B cell (primary cell): Measurements from ENCODE around the gene RSPRY1. TPM values are rescaled to one million over a fixed set of nuclear protein-coding genes. Genes with fewer than 3 reads are reported as not detected.

ENCODE experiments used
- ATAC-seq: fragments of 200-7000 bp; cut with Tn5 transposase; one replicate; pipeline ENCODE4 v1.10.0; 2021; ENCODE audit warnings: low read depth, mild to moderate bottlenecking, moderate number of reproducible peaks, moderate library complexity
- CTCF ChIA-PET: fragments of 350-600 bp; sonication (Branson Sonifier 250); formaldehyde crosslinking; loops from one replicate; lab custom pipeline; 2021; ENCODE audit warnings: antibody characterized with exemption, inconsistent platforms; lab: Charles Lee
- POLR2A ChIA-PET: fragments of 350-600 bp; sonication (Branson Sonifier 250); formaldehyde crosslinking; loops from one replicate; lab custom pipeline; 2021; ENCODE audit warnings: antibody characterized with exemption; lab: Charles Lee
- DNase-seq: peaks from one replicate; pipeline ENCODE4 v3.0.0; 2013
- H2AFZ ChIP-seq: 2 replicates; pipeline ENCODE4 v1.6.1; 2012; ENCODE audit warnings: mild to moderate bottlenecking, low read depth, low read length; ENCODE audit not compliant: insufficient read depth, poor library complexity, severe bottlenecking
- H3K27ac ChIP-seq, 2 donors: 1 replicate in 1 of 2; 2 replicates in 1 of 2; pipeline ENCODE4 v1.5.1; 2012 to 2013; ENCODE audit warnings: low read length in 2 of 2, mild to moderate bottlenecking in 2 of 2, moderate library complexity in 1 of 2
- H3K27me3 ChIP-seq, 4 experiments: fragments of 200-600 bp in 1 of 4; sonication (generic) in 1 of 4; replicated peaks in 1 of 4; 1 replicate in 2 of 4; 2 replicates in 2 of 4; pipeline versions ENCODE4 v1.6.1 to v1.7.0; 2013 to 2016; ENCODE audit warnings: low read length in 3 of 4, mild to moderate bottlenecking in 2 of 4, mixed read lengths in 1 of 4, moderate library complexity in 1 of 4; ENCODE audit not compliant: insufficient read depth in 4 of 4, control insufficient read depth in 3 of 4; ENCODE audit errors: control extremely low read depth in 1 of 4
- H3K36me3 ChIP-seq, 2 experiments: replicated peaks in 1 of 2; 1 replicate in 1 of 2; 2 replicates in 1 of 2; pipeline versions ENCODE4 v1.6.1 to v1.7.1; 2013; ENCODE audit warnings: low read length in 1 of 2; ENCODE audit not compliant: insufficient read depth in 2 of 2, control insufficient read depth in 1 of 2; ENCODE audit errors: control extremely low read depth in 1 of 2, extremely low read depth in 1 of 2
- H3K4me1 ChIP-seq, 2 donors: fragments of 200-600 bp in 1 of 2; sonication (generic) in 1 of 2; 1 replicate in 1 of 2; 2 replicates in 1 of 2; pipeline versions ENCODE4 v1.5.1 to v1.6.1; 2013 to 2017; ENCODE audit warnings: low read length in 2 of 2; ENCODE audit not compliant: control insufficient read depth in 2 of 2, insufficient read depth in 2 of 2
- H3K4me2 ChIP-seq: replicated peaks from 2 replicates; pipeline ENCODE3; 2012; ENCODE audit warnings: mild to moderate bottlenecking, low read depth, low read length; ENCODE audit not compliant: poor library complexity, severe bottlenecking
- H3K4me3 ChIP-seq, 5 experiments: fragments of 200-600 bp in 1 of 5; sonication (generic) in 1 of 5; 1 replicate in 3 of 5; 2 replicates in 2 of 5; pipeline versions ENCODE4 v1.5.1 to v1.7.0; 2011 to 2016; ENCODE audit warnings: low read length in 4 of 5, mild to moderate bottlenecking in 4 of 5, low read depth in 2 of 5, control low read depth in 1 of 5, moderate library complexity in 1 of 5; ENCODE audit not compliant: insufficient read depth in 1 of 5; ENCODE audit errors: control extremely low read depth in 1 of 5, extremely low read depth in 1 of 5
- H3K79me2 ChIP-seq: fragments of 200-600 bp; sonication (generic); one replicate; pipeline ENCODE4 v1.6.0; 2016; ENCODE audit warnings: low read length; ENCODE audit not compliant: control insufficient read depth, insufficient read depth
- H3K9ac ChIP-seq: fragments of 200-600 bp; sonication (generic); 2 replicates; pipeline ENCODE4 v1.6.1; 2017; ENCODE audit warnings: mild to moderate bottlenecking, low read length, moderate library complexity
- H3K9me3 ChIP-seq, 3 donors: one replicate each; pipeline versions ENCODE4 v1.6.1 to v1.7.1; 2013; ENCODE audit warnings: low read length in 2 of 3; ENCODE audit not compliant: control insufficient read depth in 2 of 3, insufficient read depth in 1 of 3; ENCODE audit errors: control extremely low read depth in 1 of 3
- H4K20me1 ChIP-seq: 2 replicates; pipeline ENCODE4 v1.6.0; 2012; ENCODE audit warnings: mild to moderate bottlenecking, low read length; ENCODE audit not compliant: insufficient read depth, control insufficient read depth, poor library complexity, severe bottlenecking
- H3K27ac Mint-ChIP-seq: one replicate; pipeline ENCODE4 v1.8.0; 2021; ENCODE audit warnings: mixed read lengths
- H3K27me3 Mint-ChIP-seq: one replicate; pipeline ENCODE4 v1.8.0; 2021; ENCODE audit warnings: mixed read lengths
- H3K4me1 Mint-ChIP-seq: one replicate; pipeline ENCODE4 v1.8.0; 2021; ENCODE audit warnings: mixed read lengths
- H3K4me3 Mint-ChIP-seq: one replicate; pipeline ENCODE4 v1.8.0; 2021; ENCODE audit warnings: mixed read lengths
- H3K9me3 Mint-ChIP-seq: one replicate; pipeline ENCODE4 v1.8.0; 2022; ENCODE audit warnings: mixed read lengths; ENCODE audit not compliant: insufficient read depth
- EZH2 ChIP-seq: IDR thresholded peaks from 2 replicates; pipeline ENCODE4 v1.6.1; 2012; ENCODE audit warnings: borderline replicate concordance, low read depth, mild to moderate bottlenecking, moderate library complexity, low read length; ENCODE audit not compliant: insufficient read depth, poor library complexity, severe bottlenecking
- WGBS: methylation state at CpG from one replicate; pipeline ENCODE4 v1.1.5; 2013; ENCODE audit warnings: missing lambda C conversion rate; ENCODE audit not compliant: insufficient coverage; 5-methylcytosine and 5-hydroxymethylcytosine counted together
- intact Hi-C: fragments of 100-400 bp; cut with micrococcal nuclease; formaldehyde crosslinking; loops from one replicate; pipeline ENCODE4 v1.10.0; 2022
- polyA plus RNA-seq: library from polyadenylated mRNA; depleted of rRNA; stranded (reverse); fragments of >200 nt; gene quantifications from 2 replicates; pipeline ENCODE4 v1.2.3, GENCODE V29; 2012
- total RNA-seq, 2 donors: library from RNA; stranded (reverse); fragments of 120-200 nt in 1 of 2; gene quantifications; 1 replicate in 1 of 2; 2 replicates in 1 of 2; pipeline versions ENCODE4 v1.2.3 to v1.2.4, GENCODE V29; 2013 to 2022
- TF ChIP-seq, protein P1 (sequence below): fragments of 200-600 bp; IDR thresholded peaks from one replicate; pipeline ENCODE4 v1.8.0; 2022; ENCODE audit warnings: antibody characterized with exemption, mild to moderate bottlenecking

Gene RSPRY1
- total and polyA plus RNA-seq, 2 donors (not counting 1 experiment from before 2014, with no cell fraction given): 9.6 to 38.4 TPM

DNA sequence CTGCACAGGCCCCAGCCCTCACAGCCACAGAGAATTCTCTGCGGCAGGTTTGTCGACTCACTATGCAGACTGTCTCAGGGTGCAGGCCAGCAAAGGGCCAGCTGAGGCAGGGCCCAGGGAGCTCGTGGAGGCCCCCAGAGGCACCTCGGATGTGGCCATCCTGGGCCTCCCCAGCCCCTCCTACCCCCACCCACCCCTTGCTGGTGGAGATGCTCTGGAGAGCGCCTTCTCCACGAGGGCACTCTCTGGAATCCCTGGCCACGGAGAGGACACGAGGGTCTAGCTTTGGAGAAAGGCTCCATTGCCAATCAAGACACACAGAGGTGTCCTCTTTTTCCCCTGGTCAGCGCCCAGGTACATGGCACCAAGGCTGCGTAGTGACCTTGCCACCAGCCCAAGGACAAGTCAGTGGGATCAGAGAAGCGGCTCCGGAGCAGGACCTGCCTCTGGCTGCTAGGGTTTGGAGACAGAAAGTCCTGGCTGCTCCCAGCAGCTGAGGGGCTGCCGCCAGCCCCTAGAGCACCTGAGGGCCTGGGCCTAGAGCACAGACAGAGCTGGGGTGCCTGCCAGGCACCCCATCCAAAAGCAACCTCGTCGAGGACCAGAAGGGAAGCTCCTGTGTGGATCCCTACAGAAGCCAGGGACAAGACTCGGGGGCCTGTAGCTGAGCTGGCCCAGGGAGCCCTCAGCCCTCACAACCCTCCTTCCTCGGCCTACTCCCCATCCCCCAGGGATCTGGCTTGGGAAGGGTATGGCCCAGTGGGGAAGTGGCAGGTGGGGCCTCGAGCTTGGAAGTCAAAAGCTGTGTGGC lies 77.6 kb downstream of the RSPRY1 start:
- peaks cover 0 to 15% of the 10 kb centered on the region in 2 donors for H3K4me1 ChIP-seq
- no peak overlapping the region for H3K27ac ChIP-seq
- Mint-ChIP-seq H3K4me1 (peaks cover 9% of the 10 kb centered on the region), H3K27ac (no peak overlapping the region), H3K27me3 (no peaks in the 10 kb centered on the region), H3K9me3 (no peaks in the 10 kb centered on the region), H3K4me3 (no peak overlapping the region)
- H3K79me2 ChIP-seq: no peaks in the 10 kb centered on the region
- no peak for TF ChIP-seq EZH2
- TF ChIP-seq, protein P1, sequence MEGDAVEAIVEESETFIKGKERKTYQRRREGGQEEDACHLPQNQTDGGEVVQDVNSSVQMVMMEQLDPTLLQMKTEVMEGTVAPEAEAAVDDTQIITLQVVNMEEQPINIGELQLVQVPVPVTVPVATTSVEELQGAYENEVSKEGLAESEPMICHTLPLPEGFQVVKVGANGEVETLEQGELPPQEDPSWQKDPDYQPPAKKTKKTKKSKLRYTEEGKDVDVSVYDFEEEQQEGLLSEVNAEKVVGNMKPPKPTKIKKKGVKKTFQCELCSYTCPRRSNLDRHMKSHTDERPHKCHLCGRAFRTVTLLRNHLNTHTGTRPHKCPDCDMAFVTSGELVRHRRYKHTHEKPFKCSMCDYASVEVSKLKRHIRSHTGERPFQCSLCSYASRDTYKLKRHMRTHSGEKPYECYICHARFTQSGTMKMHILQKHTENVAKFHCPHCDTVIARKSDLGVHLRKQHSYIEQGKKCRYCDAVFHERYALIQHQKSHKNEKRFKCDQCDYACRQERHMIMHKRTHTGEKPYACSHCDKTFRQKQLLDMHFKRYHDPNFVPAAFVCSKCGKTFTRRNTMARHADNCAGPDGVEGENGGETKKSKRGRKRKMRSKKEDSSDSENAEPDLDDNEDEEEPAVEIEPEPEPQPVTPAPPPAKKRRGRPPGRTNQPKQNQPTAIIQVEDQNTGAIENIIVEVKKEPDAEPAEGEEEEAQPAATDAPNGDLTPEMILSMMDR: no peak
- H3K4me2 ChIP-seq: no peak overlapping the region
- H4K20me1 ChIP-seq: no peaks in the 10 kb centered on the region
- intact Hi-C loops: no loop called here
- DNase-seq (no peak), ATAC-seq (no peak)
- H3K4me3 ChIP-seq: no peak overlapping the region
- no peaks in the 10 kb centered on the region for H3K36me3 ChIP-seq
- H3K9me3 ChIP-seq: no peaks in the 10 kb centered on the region
- no peaks in the 10 kb centered on the region for H3K27me3 ChIP-seq
- ChIA-PET POLR2A (no interaction called here), CTCF (no interaction called here)
- WGBS: 93% methylated on average over 14 of the region's 18 CpGs
- H2AFZ ChIP-seq: no peak overlapping the region
- H3K9ac ChIP-seq: no peak overlapping the region

DNA sequence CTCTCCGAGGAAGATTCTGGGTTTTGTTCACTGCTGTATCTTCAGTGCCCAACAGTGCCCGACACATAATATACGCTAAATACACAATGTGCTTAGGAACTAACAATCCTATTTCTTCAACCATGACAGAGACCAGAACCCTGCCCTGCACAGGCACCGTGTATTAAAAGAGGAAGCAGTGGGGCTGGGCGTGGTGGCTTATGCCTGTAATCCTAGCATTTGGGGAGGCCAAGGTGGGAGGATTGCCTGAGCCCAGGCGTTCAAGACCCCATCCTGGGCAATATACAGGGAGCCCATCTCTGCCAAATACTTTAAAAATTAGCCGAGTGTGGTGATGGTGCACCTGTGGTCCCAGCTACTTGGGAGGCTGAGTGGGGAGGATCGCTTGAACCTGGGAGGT lies 78.3 kb downstream of the RSPRY1 start:
- Histone ChIP-seq H3K27me3 (no peaks in the 10 kb centered on the region), H3K36me3 (no peaks in the 10 kb centered on the region), H4K20me1 (no peaks in the 10 kb centered on the region), H3K4me2 (no peak overlapping the region), H3K4me1 (peaks cover 0 to 15% of the 10 kb centered on the region in 2 donors), H3K4me3 (no peak overlapping the region), H2AFZ (no peak overlapping the region), H3K27ac (no peak overlapping the region), H3K9ac (no peak overlapping the region), H3K79me2 (no peaks in the 10 kb centered on the region), H3K9me3 (no peaks in the 10 kb centered on the region)
- no peaks in the 10 kb centered on the region for H3K27me3 Mint-ChIP-seq
- DNase-seq: no peak
- TF ChIP-seq EZH2: no peak
- TF ChIP-seq, protein P1: no peak
- no peaks in the 10 kb centered on the region for H3K9me3 Mint-ChIP-seq
- no peak overlapping the region for H3K4me3 Mint-ChIP-seq
- ChIA-PET CTCF (no interaction called here), POLR2A (no interaction called here)
- ATAC-seq: no peak
- H3K4me1 Mint-ChIP-seq: peaks cover 9% of the 10 kb centered on the region
- H3K27ac Mint-ChIP-seq: no peak overlapping the region
- intact Hi-C loops: no loop called here
- 52% methylated on average over 6 of the region's 8 CpGs for WGBS
